Left renal pelvis (tissue), 4 donors: ENCODE results near the gene KCNMA1. TPM values are rescaled to one million over a fixed set of nuclear protein-coding genes. Genes with fewer than 3 reads are reported as not detected.

ENCODE experiments used
- DNase-seq, 4 donors: peaks; one replicate each; pipeline ENCODE4 v3.0.0-alpha.2; 2013; ENCODE audit warnings: low read depth in 4 of 4, low spot score in 3 of 4
- polyA plus RNA-seq, 4 donors: library from polyadenylated mRNA; unstranded; fragments of 120-200 nt; gene quantifications; one replicate each; pipeline ENCODE4 v1.2.1, GENCODE V29; 2013; ENCODE audit not compliant: insufficient read length in 4 of 4

The KCNMA1 gene
- polyA plus RNA-seq, 4 donors, result 3.3 to 4.9 (median 4.4) TPM

DNA sequence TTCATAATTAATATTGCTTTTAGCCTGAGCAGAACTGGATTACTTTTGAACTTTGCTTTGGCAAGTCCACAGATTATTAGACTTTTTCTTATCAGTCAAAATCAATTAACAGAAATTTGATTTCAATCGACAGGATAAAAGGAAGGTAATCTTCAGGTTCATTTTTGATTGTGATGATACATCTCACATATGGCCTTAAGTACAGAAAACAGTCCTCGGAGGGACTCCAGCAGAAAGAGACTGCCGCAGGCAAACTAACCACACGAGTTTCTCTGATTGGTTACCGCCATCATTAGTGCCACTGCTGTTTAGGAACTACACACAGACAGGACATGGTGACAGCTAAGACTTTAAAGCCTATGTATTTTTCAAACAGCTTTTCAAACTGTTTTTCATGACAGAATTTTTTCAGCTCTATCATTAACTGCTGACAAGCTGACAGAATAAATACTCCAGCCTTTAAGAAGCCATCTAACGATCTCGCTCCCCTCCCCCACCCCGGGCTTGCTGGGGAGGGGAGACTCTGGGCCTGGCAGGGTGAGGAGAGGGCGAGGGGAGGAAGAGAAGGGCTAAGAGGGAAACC is 668.2 kb downstream of the KCNMA1 start:
- DNase-seq, result no peak

DNA sequence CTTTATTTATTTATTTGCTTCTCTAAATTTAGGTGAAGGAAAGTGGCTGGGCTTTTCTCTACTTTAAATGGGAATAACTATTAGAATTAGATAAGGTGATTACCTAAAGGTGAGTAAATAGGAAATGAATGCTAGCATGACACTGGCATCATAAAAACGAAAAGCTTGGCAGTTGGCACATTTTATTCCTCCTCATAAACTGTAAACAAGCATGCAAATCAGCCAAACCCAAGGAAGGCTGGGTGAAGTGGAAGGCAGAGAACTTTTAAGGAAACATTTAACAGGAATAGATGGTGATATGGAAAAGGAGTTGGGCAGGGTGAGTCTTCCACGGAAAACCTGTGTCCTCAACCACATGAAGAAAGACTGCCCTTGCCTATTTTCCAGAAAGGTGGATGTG is 669.1 kb downstream of the KCNMA1 start:
- DNase-seq, result no peak

DNA sequence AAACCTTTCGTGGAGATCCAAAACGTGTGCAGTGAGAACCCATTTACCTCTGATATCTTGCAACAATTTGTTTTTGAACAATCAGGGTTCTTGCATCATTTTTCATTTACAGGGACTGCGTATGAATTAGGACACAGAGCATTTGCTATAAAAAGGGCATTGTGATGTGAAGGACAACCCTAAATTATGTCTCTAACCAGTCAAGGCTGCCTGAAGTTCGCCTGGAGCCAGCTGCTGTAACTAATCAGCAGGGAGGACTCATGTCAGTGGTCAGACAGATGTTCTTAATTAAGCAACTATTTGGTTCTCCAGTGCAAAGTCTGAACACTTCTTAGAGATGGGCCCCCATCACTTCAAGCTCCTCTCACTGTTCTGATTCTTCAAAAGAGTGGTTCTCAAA is 674.8 kb downstream of the KCNMA1 start:
- no peak for DNase-seq

DNA sequence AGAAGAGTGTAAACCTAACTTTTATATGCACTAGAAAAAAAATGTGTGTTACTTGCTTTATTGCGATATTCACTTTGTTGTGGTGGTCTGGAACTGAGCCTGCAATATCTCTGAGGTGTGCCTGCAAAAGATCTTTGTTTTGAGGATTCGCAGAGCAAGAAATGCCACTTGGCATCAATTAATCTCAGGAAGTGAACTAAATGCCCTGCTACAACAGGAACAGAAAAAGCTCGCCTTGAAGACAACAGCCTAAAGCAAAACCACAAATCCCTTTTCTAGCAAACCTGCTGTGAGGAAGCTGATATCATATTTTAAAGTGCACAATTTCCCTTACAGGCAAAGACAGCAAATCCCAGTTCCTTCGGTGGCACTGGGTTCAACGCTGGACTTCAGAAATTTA is 675.8 kb downstream of the KCNMA1 start:
- DNase-seq, result no peak

DNA sequence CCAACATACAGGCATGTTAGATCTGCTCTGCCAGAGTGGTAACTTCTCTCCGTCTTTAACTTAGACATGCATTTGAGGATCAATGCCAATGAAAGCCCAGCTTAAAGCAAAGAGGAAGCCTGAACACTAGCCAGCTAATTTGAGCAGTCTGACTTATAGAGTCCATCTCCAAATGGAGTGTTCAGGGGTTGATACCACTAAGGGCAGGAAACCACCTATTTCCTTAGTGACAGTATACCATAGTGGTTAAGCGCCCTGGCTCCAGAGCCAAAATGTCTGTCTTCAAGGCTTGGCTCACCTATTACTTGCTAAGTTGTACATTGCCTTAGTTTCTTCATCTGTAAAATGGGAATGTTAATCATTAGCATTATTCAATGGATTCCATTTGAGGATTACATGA is 678.5 kb downstream of the KCNMA1 start:
- DNase-seq, result no peak

DNA sequence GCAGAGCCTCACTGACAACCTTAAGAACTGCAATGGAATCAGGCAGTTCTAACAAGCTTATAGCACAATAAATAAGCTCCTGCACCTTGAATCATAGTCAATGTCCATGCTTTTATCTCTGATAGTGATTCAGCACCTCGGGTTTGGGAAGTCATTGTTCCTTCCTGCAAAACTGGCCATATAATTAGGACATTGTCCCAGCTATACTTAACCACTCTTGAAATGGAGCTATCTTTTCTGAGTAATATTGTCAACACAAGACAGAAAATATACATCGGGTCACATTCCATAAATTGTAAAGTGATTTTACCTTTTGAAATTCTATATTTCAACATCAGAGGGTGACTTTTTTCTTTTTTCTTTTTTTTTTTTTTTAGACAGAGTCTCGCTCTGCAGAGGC is 682.8 kb downstream of the KCNMA1 start:
- DNase-seq, result no peak

DNA sequence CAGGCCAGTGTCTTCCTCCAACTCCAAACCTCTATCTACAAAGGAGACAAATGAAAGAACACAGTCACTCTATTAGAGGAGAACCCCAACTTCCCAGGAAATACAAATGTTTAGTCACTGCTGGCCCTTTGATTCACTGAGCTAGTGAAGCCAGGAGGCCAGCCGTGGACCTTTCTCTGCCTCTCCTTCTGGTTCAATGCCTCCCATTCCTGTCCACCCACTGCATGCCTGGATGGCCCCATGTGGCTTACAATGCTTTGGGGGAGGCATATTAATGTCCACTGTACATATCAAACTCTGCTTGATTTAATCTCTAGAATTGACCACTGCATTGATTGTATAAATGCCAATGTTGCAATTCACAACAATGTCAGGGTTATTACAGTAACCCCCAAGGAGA is 687.3 kb downstream of the KCNMA1 start:
- no peak for DNase-seq

DNA sequence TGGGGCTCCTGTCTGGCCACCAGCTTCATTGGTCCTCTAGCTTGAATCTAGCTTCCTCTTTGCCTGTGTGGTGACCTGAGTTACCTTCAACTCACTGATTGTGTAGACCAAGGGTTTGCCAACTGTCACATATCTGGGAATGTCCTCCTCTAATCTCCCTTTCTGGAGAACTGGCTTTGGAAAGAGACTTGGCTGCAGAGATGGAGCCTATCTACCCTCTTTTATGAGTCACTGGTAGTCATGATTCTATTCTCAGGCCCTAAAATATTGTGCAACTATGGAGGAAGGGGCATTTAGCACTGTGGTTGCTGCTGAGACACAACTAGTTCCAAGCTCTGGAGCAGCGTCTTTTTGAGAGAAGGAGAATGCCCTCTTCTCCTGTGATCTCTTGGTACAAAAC is 691.3 kb downstream of the KCNMA1 start:
- DNase-seq, result no peak

DNA sequence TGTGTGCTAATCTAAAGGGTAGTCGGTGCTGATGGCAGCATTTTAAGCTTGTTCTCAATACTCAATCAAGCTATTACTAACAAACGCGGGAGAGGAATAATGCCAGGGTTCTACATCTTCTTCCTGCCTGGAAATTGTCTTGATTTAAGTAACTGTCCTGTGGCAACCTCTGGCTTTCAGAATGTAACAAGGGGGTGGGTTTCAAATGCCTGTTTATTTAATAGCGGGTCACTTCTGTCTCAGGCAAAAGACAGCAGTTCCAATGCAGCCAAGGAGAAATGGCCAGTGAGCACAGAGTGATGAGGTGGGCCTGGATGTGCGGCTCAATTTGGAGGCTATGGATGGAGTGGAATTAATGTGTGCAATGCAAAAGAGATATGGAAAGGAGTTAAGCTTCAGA is 692.4 kb downstream of the KCNMA1 start:
- DNase-seq, result no peak

DNA sequence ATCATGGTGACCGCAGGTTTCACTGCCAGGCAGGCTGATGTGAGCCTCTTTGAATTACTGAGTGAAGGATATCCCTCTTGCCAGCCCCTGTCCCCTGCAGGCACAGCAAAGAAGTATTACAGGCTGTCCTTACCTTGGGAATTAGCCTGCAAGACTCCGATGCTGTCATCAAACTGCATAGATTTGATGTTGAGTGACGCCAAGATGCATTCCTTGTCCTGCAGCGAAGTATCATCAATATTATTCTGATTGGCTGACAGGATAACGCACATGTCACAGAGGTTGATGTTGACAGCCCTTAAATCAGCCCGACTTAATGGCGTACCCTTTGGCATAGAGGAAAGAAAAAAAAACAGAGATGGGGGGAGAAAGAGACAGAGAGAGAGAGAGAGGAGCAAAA is 693.0 kb downstream of the KCNMA1 start:
- DNase-seq, result no peak

DNA sequence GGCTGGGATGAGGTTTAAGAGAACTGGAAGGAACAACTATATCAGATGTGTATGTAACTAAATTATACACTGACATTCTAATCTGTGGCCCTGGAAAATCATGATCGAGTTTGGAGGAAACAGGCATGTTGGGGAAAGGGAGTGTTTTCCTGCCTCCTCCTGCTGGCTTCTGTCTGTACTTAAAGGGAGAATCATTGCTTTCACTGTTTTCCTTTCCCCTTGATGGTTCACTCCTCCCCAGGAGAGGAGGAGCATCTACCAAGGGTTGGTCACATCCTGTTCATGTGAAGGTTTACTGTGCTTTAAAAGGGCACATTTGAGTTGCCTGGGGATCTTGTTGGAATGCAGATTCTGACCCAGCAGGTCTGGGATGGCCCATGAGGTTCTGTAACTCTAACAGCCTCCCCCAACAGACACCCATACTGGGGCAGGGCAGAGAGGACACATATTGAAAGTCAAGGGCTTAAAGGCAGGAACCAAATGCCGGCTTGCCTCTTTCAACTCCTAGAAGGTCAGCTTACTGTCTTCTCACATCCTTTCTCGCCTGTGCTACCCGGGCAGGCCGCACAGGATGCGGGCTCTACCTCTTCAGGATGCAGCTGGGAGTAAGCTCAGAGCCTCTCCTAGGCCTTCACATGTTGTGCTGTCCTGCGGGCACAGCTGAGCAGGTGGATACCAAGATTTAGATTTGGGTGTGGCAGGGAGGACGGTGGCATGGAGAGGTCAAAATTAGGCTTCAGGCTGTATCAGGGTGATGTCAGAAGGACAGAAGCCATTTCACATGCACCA is 694.8 kb downstream of the KCNMA1 start:
- no peak for DNase-seq

DNA sequence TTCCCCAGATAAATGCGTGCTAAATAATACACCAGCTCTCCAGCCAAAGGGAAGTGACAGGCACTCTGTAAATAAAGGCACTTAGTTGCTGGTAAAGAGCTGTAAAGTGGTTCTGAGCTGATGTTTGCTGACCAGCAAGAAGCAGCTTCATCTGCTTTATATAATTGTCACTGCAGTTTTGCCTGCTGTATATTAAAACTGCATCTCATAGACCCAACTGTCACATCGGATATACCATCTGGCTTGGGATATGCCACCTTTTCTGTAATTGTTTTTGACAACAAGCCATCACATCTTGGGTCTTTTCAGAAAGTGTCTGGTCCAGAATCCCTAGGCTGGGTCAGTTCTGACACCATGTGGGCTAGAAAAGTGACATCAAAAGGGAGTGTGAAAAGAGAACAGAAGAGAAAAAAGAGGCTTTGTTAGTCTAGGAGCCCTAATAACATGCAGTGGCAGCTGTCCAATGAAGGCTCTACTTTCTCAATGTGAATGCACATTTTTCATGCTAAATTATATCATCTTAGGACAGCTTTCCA is 697.6 kb downstream of the KCNMA1 start:
- DNase-seq, result no peak

DNA sequence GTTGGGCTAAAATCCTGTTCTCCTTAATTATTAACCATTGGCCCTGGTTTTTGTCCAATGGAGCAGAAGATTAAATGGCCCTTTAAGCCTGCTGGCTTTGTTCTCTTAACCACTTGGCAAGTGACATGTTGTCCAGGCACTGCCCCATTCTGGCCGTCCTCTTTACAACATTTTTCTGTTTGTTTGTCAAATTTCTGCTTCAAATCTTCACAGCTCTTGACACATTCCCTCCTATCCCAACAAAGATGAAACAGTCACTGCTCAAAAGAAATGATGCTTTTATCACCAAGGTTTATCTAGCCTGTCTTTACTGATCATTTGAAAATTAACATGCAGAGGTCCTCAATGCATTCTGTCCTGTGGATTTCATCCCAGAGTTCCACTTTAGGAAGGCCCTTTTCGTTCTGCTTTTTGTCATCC is 700.4 kb downstream of the KCNMA1 start:
- DNase-seq, result no peak

DNA sequence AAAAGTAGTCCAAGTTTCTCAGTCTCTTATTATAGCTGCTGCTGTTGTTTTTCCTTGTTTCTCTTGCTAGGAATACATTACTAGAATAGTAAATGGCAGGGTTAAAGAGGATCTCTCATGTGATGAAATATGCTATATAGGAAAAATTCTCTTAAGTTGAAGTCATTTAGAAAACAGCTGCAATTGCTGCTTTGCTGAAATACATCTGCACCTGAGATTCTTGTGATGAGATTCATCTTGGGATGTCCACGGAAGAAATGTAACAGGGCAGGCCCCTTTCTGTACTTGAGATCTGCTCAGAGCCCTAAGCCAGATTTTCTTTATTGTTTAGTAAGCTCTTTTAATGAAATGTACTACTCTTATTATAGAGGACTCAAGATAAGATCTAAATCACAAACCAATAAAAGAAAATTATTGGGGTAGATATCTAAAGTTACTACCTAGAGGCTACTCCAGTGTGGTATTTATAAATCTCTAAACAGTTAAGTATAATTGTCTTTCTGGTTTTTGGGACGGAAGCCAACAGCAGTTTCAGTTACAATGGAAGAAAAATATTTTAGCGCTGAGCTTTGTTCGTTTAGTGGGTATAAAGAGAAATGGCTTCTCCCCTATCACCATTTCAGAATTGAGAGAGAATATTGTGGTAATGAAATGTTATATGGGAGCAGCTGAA is 701.5 kb downstream of the KCNMA1 start:
- DNase-seq, result no peak

DNA sequence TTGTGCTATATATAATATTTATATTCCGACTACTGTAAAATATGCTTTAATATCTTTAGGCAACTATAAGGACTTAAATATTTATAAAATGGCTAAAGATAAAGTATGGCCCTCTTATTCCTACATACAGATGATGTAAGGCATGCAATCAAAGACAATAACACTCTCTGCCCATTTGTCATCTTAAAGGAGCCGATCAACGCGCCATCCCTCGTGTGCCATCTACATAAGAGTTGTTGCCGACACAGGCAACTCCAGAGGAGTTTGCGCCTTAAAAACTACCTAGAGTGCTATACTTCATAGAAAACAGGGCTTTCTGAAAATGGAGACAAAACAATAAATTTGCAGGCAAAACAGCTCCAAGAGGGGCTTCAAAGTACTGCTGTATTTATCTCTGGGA is 709.0 kb downstream of the KCNMA1 start:
- DNase-seq, result no peak

DNA sequence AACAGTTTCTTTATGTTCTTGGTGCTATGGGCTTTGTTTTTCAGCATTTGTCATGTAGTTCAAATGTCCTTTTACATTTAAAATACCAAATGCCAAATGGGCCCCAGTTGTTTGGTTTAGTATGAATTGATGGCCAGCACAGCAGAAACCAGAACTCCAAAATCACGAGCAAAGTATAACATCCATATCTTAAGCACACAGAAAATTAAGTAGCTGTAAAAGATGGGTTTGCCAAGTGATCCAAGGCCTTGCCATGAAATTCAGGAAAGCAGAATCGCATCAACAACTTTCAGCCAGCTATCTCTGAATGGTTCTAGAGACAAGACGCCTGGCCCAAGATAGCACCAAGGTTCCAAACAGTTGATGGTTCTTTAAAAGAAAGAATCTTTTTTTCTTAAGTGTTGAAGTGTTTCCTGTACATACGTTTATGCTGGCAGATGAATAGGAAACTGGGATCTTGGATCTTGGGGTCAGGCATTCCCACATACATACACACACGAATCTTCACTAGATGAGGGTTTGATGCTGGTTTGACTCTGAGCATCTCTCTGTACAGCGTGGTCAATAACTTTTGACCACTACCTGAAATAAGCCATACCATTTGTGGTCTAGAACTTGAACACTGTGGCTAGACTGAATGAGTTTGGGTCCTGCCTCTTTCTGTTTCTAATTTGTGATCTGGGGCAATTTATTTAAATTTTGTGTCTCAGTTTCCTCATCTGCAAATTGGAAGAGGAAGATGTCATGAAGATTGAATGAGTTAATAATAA is 711.8 kb downstream of the KCNMA1 start:
- DNase-seq, result no peak

DNA sequence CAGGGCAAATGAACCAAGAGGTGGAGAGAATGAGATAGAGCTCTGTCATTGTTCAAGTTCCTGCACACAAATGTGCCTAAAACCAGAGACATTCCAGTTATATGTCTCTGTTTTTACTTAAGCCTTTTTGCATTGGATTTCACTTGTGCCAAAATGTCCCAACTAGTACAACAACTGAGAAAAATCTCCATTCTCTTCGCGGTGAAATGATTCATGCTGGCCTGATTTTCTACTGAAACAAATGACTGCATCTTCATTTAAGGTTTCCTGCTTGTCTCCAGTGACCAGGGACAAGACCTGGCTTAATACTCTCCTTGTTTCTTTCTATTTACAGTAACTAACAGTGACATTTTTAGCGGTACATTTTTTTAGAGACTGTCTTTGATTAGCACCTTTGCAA is 714.9 kb downstream of the KCNMA1 start:
- DNase-seq, result no peak

DNA sequence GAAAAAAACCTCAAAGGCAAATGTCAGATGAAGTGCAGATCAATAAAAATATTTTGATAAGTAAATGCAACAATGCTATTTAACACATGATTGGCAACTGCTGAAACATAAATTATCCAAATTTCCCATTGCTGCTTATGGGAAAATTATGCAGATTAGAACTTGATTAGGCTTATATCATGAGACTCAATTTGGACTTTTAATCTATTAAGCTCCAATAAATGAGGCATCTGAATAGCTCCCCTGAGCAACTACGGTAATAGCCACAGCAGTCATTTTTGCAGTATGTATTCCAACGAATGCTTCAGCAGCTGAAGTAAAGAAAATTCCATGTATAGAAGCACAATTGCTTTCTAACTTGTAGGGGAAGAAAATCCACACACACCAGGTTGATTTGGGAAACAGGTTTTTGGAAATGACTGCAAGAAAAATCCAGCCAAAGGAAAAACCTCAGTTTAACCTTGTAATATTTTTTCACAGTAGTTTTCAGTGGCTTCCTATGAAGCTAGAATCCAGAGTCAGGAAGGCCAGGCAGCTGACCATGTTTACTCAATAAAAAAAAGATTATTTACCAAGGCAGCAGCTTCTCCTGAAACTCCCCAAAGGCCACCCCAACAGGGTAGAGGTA is 716.1 kb downstream of the KCNMA1 start:
- no peak for DNase-seq

DNA sequence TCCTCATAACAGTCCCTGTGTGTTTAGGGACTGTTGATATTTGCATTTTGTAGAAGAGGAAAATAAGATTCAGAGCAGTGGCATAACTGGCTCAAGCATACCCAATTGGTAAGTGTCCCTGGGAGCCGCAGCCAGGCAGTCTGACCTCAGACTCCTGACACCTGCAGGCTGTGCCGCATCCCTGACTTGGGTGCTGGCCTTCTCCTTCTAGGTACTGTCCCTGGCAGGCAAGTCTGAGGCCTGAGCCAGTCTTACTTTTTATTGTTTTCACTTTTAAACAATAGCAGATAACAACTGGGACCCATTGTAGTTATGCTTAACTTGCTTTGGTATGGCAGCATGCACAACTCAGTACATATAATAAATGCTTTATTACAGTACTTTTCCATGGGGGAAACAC is 717.0 kb downstream of the KCNMA1 start:
- DNase-seq, result no peak

DNA sequence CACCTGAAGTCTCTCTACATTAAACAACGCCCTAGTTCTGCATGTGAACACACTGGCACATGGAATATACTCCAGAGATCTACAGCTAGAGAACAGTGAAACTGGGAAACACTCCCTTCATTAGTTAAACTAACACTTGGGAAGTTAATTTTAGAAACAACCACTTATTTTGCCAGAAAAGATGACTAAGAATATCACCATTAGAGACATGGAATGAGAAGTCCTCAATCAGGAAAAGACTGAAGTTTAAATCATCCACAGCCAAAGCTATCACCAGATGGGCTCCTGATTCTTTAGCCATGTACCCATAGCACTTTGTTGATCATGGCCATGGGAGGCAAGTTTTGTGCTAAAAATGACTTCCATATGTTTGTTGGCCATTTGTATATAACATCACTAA is 719.5 kb downstream of the KCNMA1 start:
- DNase-seq, result no peak

DNA sequence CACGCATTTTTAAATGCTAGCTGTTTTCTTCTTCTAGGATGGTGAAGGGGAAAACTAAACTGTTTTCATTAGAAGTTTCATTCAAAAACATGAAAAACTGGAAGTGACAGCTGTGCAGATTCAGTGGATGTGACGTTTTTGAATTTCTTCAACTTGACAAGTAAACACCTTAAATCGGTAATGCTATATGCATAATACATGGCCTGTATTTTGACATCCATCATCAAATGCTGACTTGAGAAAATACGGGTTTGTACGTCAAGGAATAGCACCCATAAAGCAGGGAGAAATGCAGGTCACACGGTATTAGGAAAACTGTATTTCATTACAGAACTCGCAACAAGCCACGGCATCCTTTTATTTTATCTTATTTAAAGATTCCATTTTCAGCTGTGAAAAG is 720.5 kb downstream of the KCNMA1 start:
- no peak for DNase-seq
